B cell (primary cell): ENCODE data around the gene MYRIP. TPM values are rescaled to one million over a fixed set of nuclear protein-coding genes. Genes with fewer than 3 reads are reported as not detected.

Experiments used
- ATAC-seq: fragments of 200-7000 bp; cut with Tn5 transposase; one replicate; pipeline ENCODE4 v1.10.0; 2021; ENCODE audit warnings: low read depth, mild to moderate bottlenecking, moderate number of reproducible peaks, moderate library complexity
- CTCF ChIA-PET: fragments of 350-600 bp; sonication (Branson Sonifier 250); formaldehyde crosslinking; loops from one replicate; lab custom pipeline; 2021; ENCODE audit warnings: antibody characterized with exemption, inconsistent platforms; lab: Charles Lee
- POLR2A ChIA-PET: fragments of 350-600 bp; sonication (Branson Sonifier 250); formaldehyde crosslinking; loops from one replicate; lab custom pipeline; 2021; ENCODE audit warnings: antibody characterized with exemption; lab: Charles Lee
- DNase-seq: peaks from one replicate; pipeline ENCODE4 v3.0.0; 2013
- H2AFZ ChIP-seq: 2 replicates; pipeline ENCODE4 v1.6.1; 2012; ENCODE audit warnings: mild to moderate bottlenecking, low read depth, low read length; ENCODE audit not compliant: insufficient read depth, poor library complexity, severe bottlenecking
- H3K27ac ChIP-seq, 2 donors: 1 replicate in 1 of 2; 2 replicates in 1 of 2; pipeline ENCODE4 v1.5.1; 2012 to 2013; ENCODE audit warnings: low read length in 2 of 2, mild to moderate bottlenecking in 2 of 2, moderate library complexity in 1 of 2
- H3K27me3 ChIP-seq, 4 experiments: fragments of 200-600 bp in 1 of 4; sonication (generic) in 1 of 4; replicated peaks in 1 of 4; 1 replicate in 2 of 4; 2 replicates in 2 of 4; pipeline versions ENCODE4 v1.6.1 to v1.7.0; 2013 to 2016; ENCODE audit warnings: low read length in 3 of 4, mild to moderate bottlenecking in 2 of 4, mixed read lengths in 1 of 4, moderate library complexity in 1 of 4; ENCODE audit not compliant: insufficient read depth in 4 of 4, control insufficient read depth in 3 of 4; ENCODE audit errors: control extremely low read depth in 1 of 4
- H3K36me3 ChIP-seq, 2 experiments: replicated peaks in 1 of 2; 1 replicate in 1 of 2; 2 replicates in 1 of 2; pipeline versions ENCODE4 v1.6.1 to v1.7.1; 2013; ENCODE audit warnings: low read length in 1 of 2; ENCODE audit not compliant: insufficient read depth in 2 of 2, control insufficient read depth in 1 of 2; ENCODE audit errors: control extremely low read depth in 1 of 2, extremely low read depth in 1 of 2
- H3K4me1 ChIP-seq, 2 donors: fragments of 200-600 bp in 1 of 2; sonication (generic) in 1 of 2; 1 replicate in 1 of 2; 2 replicates in 1 of 2; pipeline versions ENCODE4 v1.5.1 to v1.6.1; 2013 to 2017; ENCODE audit warnings: low read length in 2 of 2; ENCODE audit not compliant: control insufficient read depth in 2 of 2, insufficient read depth in 2 of 2
- H3K4me2 ChIP-seq: replicated peaks from 2 replicates; pipeline ENCODE3; 2012; ENCODE audit warnings: mild to moderate bottlenecking, low read depth, low read length; ENCODE audit not compliant: poor library complexity, severe bottlenecking
- H3K4me3 ChIP-seq, 5 experiments: fragments of 200-600 bp in 1 of 5; sonication (generic) in 1 of 5; 1 replicate in 3 of 5; 2 replicates in 2 of 5; pipeline versions ENCODE4 v1.5.1 to v1.7.0; 2011 to 2016; ENCODE audit warnings: low read length in 4 of 5, mild to moderate bottlenecking in 4 of 5, low read depth in 2 of 5, control low read depth in 1 of 5, moderate library complexity in 1 of 5; ENCODE audit not compliant: insufficient read depth in 1 of 5; ENCODE audit errors: control extremely low read depth in 1 of 5, extremely low read depth in 1 of 5
- H3K79me2 ChIP-seq: fragments of 200-600 bp; sonication (generic); one replicate; pipeline ENCODE4 v1.6.0; 2016; ENCODE audit warnings: low read length; ENCODE audit not compliant: control insufficient read depth, insufficient read depth
- H3K9ac ChIP-seq: fragments of 200-600 bp; sonication (generic); 2 replicates; pipeline ENCODE4 v1.6.1; 2017; ENCODE audit warnings: mild to moderate bottlenecking, low read length, moderate library complexity
- H3K9me3 ChIP-seq, 3 donors: one replicate each; pipeline versions ENCODE4 v1.6.1 to v1.7.1; 2013; ENCODE audit warnings: low read length in 2 of 3; ENCODE audit not compliant: control insufficient read depth in 2 of 3, insufficient read depth in 1 of 3; ENCODE audit errors: control extremely low read depth in 1 of 3
- H4K20me1 ChIP-seq: 2 replicates; pipeline ENCODE4 v1.6.0; 2012; ENCODE audit warnings: mild to moderate bottlenecking, low read length; ENCODE audit not compliant: insufficient read depth, control insufficient read depth, poor library complexity, severe bottlenecking
- H3K27ac Mint-ChIP-seq: one replicate; pipeline ENCODE4 v1.8.0; 2021; ENCODE audit warnings: mixed read lengths
- H3K27me3 Mint-ChIP-seq: one replicate; pipeline ENCODE4 v1.8.0; 2021; ENCODE audit warnings: mixed read lengths
- H3K4me1 Mint-ChIP-seq: one replicate; pipeline ENCODE4 v1.8.0; 2021; ENCODE audit warnings: mixed read lengths
- H3K4me3 Mint-ChIP-seq: one replicate; pipeline ENCODE4 v1.8.0; 2021; ENCODE audit warnings: mixed read lengths
- H3K9me3 Mint-ChIP-seq: one replicate; pipeline ENCODE4 v1.8.0; 2022; ENCODE audit warnings: mixed read lengths; ENCODE audit not compliant: insufficient read depth
- EZH2 ChIP-seq: IDR thresholded peaks from 2 replicates; pipeline ENCODE4 v1.6.1; 2012; ENCODE audit warnings: borderline replicate concordance, low read depth, mild to moderate bottlenecking, moderate library complexity, low read length; ENCODE audit not compliant: insufficient read depth, poor library complexity, severe bottlenecking
- WGBS: methylation state at CpG from one replicate; pipeline ENCODE4 v1.1.5; 2013; ENCODE audit warnings: missing lambda C conversion rate; ENCODE audit not compliant: insufficient coverage; 5-methylcytosine and 5-hydroxymethylcytosine counted together
- intact Hi-C: fragments of 100-400 bp; cut with micrococcal nuclease; formaldehyde crosslinking; loops from one replicate; pipeline ENCODE4 v1.10.0; 2022
- polyA plus RNA-seq: library from polyadenylated mRNA; depleted of rRNA; stranded (reverse); fragments of >200 nt; gene quantifications from 2 replicates; pipeline ENCODE4 v1.2.3, GENCODE V29; 2012
- total RNA-seq, 2 donors: library from RNA; stranded (reverse); fragments of 120-200 nt in 1 of 2; gene quantifications; 1 replicate in 1 of 2; 2 replicates in 1 of 2; pipeline versions ENCODE4 v1.2.3 to v1.2.4, GENCODE V29; 2013 to 2022
- TF ChIP-seq, protein P1 (sequence below): fragments of 200-600 bp; IDR thresholded peaks from one replicate; pipeline ENCODE4 v1.8.0; 2022; ENCODE audit warnings: antibody characterized with exemption, mild to moderate bottlenecking

Gene MYRIP
- total and polyA plus RNA-seq, 2 donors (not counting 1 experiment from before 2014, with no cell fraction given): 0.03 to 0.10 TPM

GRCh38 chr3:40016391-40016790, 207.0 kb downstream of the MYRIP start:
- H3K79me2 ChIP-seq: no peaks in the 10 kb centered on the region
- H2AFZ ChIP-seq: no peak overlapping the region
- Mint-ChIP-seq H3K27ac (no peak overlapping the region), H3K4me1 (no peaks in the 10 kb centered on the region), H3K4me3 (no peak overlapping the region), H3K27me3 (peaks cover 17% of the 10 kb centered on the region), H3K9me3 (no peaks in the 10 kb centered on the region)
- no peak for ATAC-seq
- no peaks in the 10 kb centered on the region for H3K36me3 ChIP-seq
- TF ChIP-seq, protein P1, sequence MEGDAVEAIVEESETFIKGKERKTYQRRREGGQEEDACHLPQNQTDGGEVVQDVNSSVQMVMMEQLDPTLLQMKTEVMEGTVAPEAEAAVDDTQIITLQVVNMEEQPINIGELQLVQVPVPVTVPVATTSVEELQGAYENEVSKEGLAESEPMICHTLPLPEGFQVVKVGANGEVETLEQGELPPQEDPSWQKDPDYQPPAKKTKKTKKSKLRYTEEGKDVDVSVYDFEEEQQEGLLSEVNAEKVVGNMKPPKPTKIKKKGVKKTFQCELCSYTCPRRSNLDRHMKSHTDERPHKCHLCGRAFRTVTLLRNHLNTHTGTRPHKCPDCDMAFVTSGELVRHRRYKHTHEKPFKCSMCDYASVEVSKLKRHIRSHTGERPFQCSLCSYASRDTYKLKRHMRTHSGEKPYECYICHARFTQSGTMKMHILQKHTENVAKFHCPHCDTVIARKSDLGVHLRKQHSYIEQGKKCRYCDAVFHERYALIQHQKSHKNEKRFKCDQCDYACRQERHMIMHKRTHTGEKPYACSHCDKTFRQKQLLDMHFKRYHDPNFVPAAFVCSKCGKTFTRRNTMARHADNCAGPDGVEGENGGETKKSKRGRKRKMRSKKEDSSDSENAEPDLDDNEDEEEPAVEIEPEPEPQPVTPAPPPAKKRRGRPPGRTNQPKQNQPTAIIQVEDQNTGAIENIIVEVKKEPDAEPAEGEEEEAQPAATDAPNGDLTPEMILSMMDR: no peak
- TF ChIP-seq EZH2: no peak
- no peak overlapping the region for H3K9ac ChIP-seq
- H3K9me3 ChIP-seq: no peaks in the 10 kb centered on the region
- H3K4me1 ChIP-seq: no peaks in the 10 kb centered on the region
- no peak for DNase-seq
- no peak overlapping the region for H3K4me3 ChIP-seq
- POLR2A ChIA-PET: no interaction called here
- H3K27me3 ChIP-seq: peaks cover 0 to 3% (median 0%) of the 10 kb centered on the region in 4 experiments
- no peak overlapping the region for H3K4me2 ChIP-seq
- intact Hi-C loops: no loop called here
- no peak overlapping the region for H3K27ac ChIP-seq
- CTCF ChIA-PET: no interaction called here
- H4K20me1 ChIP-seq: no peaks in the 10 kb centered on the region
- 86% methylated on average over 3 of the region's 3 CpGs for WGBS

DNA sequence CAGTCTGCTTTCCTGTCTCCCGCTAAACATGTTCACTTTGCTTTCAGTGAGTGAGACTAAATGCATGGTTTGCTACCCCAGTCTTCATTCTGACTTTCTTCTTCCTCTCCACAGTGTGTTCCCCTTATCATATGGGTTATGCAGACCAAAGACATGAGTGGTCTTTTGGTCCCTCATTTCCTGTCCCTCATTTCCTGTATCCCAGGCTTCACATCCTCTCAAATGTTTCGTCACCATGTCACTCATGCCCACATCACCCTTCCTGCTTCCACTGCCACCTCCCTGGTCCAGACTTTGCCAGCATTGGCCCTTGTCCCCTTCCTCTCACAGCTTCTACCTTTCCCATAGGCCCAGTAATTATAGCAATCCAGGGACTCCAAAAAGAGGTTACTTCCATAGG, 209.0 kb downstream of the MYRIP start:
- Histone ChIP-seq H3K27ac (no peak overlapping the region), H3K36me3 (no peaks in the 10 kb centered on the region), H3K27me3 (peaks cover 0 to 3% (median 0%) of the 10 kb centered on the region in 4 experiments), H3K9ac (no peak overlapping the region), H3K79me2 (no peaks in the 10 kb centered on the region), H3K4me1 (no peaks in the 10 kb centered on the region), H3K4me3 (no peak overlapping the region), H2AFZ (no peak overlapping the region), H3K4me2 (no peak overlapping the region), H4K20me1 (no peaks in the 10 kb centered on the region), H3K9me3 (no peaks in the 10 kb centered on the region)
- Mint-ChIP-seq H3K27ac (no peak overlapping the region), H3K27me3 (peaks cover 15% of the 10 kb centered on the region), H3K9me3 (no peaks in the 10 kb centered on the region), H3K4me3 (no peak overlapping the region), H3K4me1 (no peaks in the 10 kb centered on the region)
- ChIA-PET CTCF (no interaction called here), POLR2A (no interaction called here)
- ATAC-seq (no peak), DNase-seq (no peak)
- 94% methylated on average over 2 of the region's 2 CpGs for WGBS
- TF ChIP-seq, protein P1: no peak
- no peak for TF ChIP-seq EZH2
- intact Hi-C loops: no loop called here
